ENCODE measurements around the gene SRBD1. TPM values are rescaled to one million over a fixed set of nuclear protein-coding genes. Genes with fewer than 3 reads are reported as not detected.

The SRBD1 gene
- polyA plus RNA-seq, 3 donors = 5.8 to 9.2 (median 7.0) TPM

DNA sequence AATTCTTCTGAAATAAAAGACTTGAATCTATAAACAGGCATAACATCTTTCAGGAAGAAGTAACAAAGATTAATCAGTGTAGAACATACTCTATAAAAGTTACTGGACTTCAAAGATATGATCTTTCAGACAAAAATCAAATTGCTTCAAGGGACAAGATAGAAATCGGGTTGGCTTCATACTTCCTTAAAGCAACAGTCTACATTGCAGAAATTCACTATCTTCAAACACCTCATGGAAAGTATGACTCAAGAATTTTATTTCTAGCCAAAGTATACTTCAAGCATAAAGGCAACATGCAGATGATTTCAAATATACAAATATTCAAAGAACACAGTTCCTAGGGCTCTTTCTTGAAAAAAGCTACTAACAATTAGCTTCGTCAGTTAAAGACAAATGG is 240.7 kb downstream of the SRBD1 start:
- Mint-ChIP-seq H3K27ac (no peak overlapping the region), H3K4me3 (no peak overlapping the region)

DNA sequence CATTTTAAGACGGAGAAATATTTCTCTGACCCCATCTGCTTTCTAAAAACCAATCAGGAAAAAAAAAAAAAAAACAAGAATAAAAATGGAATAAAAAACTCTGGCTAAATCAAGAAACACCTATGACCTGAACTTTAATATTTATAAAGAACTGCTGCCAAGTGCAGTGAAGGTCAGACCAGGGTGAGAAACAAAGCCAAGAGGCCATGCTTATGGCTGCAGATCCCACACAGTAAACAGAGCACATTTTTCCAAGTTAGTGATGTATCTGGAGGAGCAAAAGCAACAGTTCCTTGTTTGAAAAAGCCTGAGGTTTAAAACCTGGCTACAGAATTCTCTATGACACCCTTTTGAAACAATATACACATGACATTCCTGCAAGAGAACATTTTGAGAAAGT is 242.3 kb downstream of the SRBD1 start:
- H3K27me3 Mint-ChIP-seq (ENCODE audit: low read depth in 3 of 3) = peaks cover 0 to 3% (median 2%) of the 10 kb centered on the region in 3 donors
- Histone ChIP-seq H3K79me2 (ENCODE audit: insufficient read depth, low read length) (no peaks in the 10 kb centered on the region), H3K9me3 (replicated peaks in 1 of 2; ENCODE audit: control insufficient read depth in 1 of 2, insufficient read depth in 1 of 2, low read length in 2 of 2) (no peaks in the 10 kb centered on the region), H4K20me1 (ENCODE audit: insufficient read depth, low read length) (no peaks in the 10 kb centered on the region), H2AFZ (ENCODE audit: insufficient read depth, low read depth, low read length, poor library complexity, severe bottlenecking) (no peak overlapping the region), H3K4me1 (ENCODE audit: control insufficient read depth in 1 of 2, insufficient read depth in 2 of 2, low read length in 2 of 2) (no peaks in the 10 kb centered on the region), H3K27me3 (ENCODE audit: control insufficient read depth in 2 of 2, insufficient read depth in 2 of 2, low read length in 2 of 2) (no peaks in the 10 kb centered on the region), H3K9ac (ENCODE audit: insufficient read depth, low read length, poor library complexity, severe bottlenecking) (no peak overlapping the region), H3K27ac (ENCODE audit: low read depth in 1 of 2, low read length in 2 of 2) (no peak overlapping the region), H3K36me3 (replicated peaks in 1 of 2; ENCODE audit: control insufficient read depth in 1 of 2, insufficient read depth in 2 of 2, low read length in 2 of 2) (no peaks in the 10 kb centered on the region), H3K4me3 (replicated peaks in 1 of 3; ENCODE audit: low read depth in 2 of 3, low read length in 3 of 3) (no peak overlapping the region), H3K4me2 (replicated peaks; ENCODE audit: extremely low read depth, low read length, poor library complexity, severe bottlenecking) (no peak overlapping the region)
- H3K4me3 Mint-ChIP-seq = no peak overlapping the region
- H3K27ac Mint-ChIP-seq = no peak overlapping the region
- no peaks in the 10 kb centered on the region for H3K9me3 Mint-ChIP-seq
- no peaks in the 10 kb centered on the region for H3K4me1 Mint-ChIP-seq
- DNase-seq = no peak
- no peaks in the 10 kb centered on the region for H3K36me3 Mint-ChIP-seq
- WGBS (ENCODE audit: insufficient coverage) = no CpG with 5 or more reads among the region's 1 CpG
- intact Hi-C loops (cut with micrococcal nuclease) = no loop called here
- TF ChIP-seq, protein P1, sequence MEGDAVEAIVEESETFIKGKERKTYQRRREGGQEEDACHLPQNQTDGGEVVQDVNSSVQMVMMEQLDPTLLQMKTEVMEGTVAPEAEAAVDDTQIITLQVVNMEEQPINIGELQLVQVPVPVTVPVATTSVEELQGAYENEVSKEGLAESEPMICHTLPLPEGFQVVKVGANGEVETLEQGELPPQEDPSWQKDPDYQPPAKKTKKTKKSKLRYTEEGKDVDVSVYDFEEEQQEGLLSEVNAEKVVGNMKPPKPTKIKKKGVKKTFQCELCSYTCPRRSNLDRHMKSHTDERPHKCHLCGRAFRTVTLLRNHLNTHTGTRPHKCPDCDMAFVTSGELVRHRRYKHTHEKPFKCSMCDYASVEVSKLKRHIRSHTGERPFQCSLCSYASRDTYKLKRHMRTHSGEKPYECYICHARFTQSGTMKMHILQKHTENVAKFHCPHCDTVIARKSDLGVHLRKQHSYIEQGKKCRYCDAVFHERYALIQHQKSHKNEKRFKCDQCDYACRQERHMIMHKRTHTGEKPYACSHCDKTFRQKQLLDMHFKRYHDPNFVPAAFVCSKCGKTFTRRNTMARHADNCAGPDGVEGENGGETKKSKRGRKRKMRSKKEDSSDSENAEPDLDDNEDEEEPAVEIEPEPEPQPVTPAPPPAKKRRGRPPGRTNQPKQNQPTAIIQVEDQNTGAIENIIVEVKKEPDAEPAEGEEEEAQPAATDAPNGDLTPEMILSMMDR (IDR thresholded peaks at IDR 0.05) = no peak

More for the DNA sequence above, 240.7 kb downstream of the SRBD1 start:
- Histone ChIP-seq H3K79me2 (ENCODE audit: insufficient read depth, low read length) (no peaks in the 10 kb centered on the region), H3K36me3 (replicated peaks in 1 of 2; ENCODE audit: control insufficient read depth in 1 of 2, insufficient read depth in 2 of 2, low read length in 2 of 2) (no peaks in the 10 kb centered on the region), H3K4me3 (replicated peaks in 1 of 3; ENCODE audit: low read depth in 2 of 3, low read length in 3 of 3) (no peak overlapping the region), H3K4me1 (ENCODE audit: control insufficient read depth in 1 of 2, insufficient read depth in 2 of 2, low read length in 2 of 2) (no peaks in the 10 kb centered on the region), H3K9ac (ENCODE audit: insufficient read depth, low read length, poor library complexity, severe bottlenecking) (no peak overlapping the region), H3K27me3 (ENCODE audit: control insufficient read depth in 2 of 2, insufficient read depth in 2 of 2, low read length in 2 of 2) (no peaks in the 10 kb centered on the region), H3K4me2 (replicated peaks; ENCODE audit: extremely low read depth, low read length, poor library complexity, severe bottlenecking) (no peak overlapping the region), H4K20me1 (ENCODE audit: insufficient read depth, low read length) (no peaks in the 10 kb centered on the region), H3K9me3 (replicated peaks in 1 of 2; ENCODE audit: control insufficient read depth in 1 of 2, insufficient read depth in 1 of 2, low read length in 2 of 2) (no peaks in the 10 kb centered on the region), H2AFZ (ENCODE audit: insufficient read depth, low read depth, low read length, poor library complexity, severe bottlenecking) (no peak overlapping the region), H3K27ac (ENCODE audit: low read depth in 1 of 2, low read length in 2 of 2) (no peak overlapping the region)
- intact Hi-C loops (cut with micrococcal nuclease) = no loop called here
- no peak for DNase-seq
- WGBS (ENCODE audit: insufficient coverage) = 67% methylated on average over 1 of the region's 2 CpGs
- TF ChIP-seq, protein P1 (IDR thresholded peaks at IDR 0.05) = no peak
- Mint-ChIP-seq H3K4me1 (no peaks in the 10 kb centered on the region), H3K36me3 (no peaks in the 10 kb centered on the region), H3K9me3 (peaks cover 0 to 3% (median 0%) of the 10 kb centered on the region in 7 donors), H3K27me3 (ENCODE audit: low read depth in 3 of 3) (peaks cover 0 to 3% (median 1%) of the 10 kb centered on the region in 3 donors)
